AG20443 (cell line): Measurements from ENCODE around the gene CHD9.
"Not testable (repeated sequence)": the region's sequence is repeated elsewhere in the genome, so short reads cannot be mapped to it uniquely, and the experiment has no call there.

Source experiments
- DNase-seq: peaks from one replicate; pipeline ENCODE4 v3.0.0; 2012; ENCODE audit warnings: low spot score, mixed read lengths

CHD9 gene

DNA sequence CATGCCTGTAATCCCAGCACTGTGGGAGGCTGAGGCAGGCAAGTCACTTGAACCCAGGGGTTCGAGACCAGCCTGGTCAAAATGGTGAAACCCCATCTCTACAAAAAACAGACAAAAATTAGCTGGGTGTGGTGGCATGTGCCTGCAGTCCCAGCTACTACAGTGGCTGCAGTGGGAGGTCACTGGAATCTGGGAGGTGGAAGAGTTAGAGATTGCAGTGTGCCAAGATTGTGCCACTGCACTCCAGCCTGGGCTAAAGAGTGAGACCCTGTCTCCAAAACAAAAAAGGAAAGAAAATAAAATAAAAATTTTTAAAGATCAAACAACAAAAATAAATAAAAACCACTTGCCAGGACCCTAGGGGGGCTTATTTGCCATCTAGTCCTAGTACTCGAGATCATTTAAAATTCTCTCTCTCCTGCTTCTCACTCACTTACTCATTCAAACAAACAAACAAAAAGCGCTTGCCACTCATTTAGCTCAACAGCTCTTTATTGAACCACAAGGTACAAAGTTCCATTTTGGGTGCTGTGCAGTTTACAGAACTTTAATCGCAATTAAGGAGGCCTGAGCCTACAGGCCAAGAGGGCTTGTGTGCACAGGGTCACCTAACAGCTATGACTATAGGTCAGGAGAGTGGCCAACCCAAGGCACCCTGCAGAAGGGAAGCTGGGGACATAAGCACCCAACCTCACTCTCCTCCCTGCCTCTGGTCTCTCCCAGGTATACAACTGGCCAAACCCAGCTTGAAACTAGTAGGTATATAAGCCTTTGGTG, 6.5 kb upstream of the CHD9 start:
- DNase-seq: no peak

DNA sequence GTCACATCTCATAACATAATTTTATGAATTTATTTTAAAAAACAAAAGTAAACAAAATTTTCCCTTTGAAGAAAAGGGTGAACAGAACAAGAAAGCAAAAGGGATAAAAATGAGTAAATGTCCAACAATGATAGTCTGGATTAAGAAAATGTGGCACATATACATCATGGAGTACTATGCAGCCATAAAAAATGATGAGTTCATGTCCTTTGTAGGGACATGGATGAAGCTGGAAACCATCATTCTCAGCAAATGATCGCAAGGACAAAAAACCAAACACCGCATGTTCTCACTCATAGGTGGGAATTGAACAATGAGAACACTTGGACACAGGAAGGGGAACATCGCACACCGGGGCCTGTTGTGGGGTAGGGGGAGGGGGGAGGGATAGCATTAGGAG, 3.5 kb upstream of the CHD9 start:
- not testable (repeated sequence) for DNase-seq

DNA sequence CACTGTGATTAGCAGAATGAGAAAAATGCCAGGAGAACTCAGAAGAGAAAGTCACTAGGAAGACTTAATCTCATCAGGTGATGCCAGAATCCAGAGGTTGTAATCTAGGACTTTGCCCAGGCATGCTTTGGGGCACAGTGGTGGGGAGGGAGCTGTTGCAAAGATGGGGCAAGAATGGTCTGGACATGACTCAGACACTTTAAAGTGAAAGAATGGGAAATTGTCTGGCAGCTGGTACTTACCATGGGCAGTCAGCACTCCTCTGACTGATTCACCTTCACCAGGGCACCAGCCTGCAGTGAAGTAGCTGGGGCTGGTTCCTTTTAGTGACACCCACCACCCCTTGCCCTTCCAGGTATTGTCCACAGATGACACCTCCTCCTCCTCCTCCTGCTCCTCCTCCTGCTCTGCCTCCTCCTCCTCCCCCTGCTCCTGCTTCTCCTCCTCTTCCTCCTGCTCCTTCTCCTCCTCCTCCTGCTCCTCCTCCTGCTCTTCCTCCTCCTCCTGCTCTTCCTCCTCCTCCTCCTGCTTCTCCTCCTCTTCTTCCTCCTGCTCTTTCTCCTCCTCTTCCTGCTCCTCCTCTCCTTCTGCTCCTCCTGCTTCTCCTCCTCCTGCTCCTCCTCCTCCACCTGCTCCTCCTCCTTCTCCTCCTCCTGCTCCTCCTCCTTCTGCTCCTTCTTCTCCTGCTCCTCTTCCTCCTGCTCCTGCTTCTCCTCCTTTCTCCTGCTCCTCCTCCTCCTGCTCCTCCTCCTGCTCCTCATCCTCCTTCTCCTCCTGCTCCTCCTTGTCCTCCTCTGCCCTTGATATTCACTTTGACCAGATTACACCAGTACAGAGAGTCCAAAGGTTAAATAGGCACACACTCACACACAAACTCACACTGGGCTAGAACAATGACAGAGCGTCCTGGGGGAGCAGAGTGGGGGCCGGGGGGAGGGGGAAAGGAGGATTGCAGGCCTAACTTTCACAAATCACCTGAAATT, 2.0 kb upstream of the CHD9 start, which contains the start of gene CHD9NB:
TSS of gene CHD9NB (minus strand) at position 379 of the 983 bp plus-strand sequence. CDS start 8,739 bp downstream, outside the sequence.
- DNase-seq: peak; percentile 87

DNA sequence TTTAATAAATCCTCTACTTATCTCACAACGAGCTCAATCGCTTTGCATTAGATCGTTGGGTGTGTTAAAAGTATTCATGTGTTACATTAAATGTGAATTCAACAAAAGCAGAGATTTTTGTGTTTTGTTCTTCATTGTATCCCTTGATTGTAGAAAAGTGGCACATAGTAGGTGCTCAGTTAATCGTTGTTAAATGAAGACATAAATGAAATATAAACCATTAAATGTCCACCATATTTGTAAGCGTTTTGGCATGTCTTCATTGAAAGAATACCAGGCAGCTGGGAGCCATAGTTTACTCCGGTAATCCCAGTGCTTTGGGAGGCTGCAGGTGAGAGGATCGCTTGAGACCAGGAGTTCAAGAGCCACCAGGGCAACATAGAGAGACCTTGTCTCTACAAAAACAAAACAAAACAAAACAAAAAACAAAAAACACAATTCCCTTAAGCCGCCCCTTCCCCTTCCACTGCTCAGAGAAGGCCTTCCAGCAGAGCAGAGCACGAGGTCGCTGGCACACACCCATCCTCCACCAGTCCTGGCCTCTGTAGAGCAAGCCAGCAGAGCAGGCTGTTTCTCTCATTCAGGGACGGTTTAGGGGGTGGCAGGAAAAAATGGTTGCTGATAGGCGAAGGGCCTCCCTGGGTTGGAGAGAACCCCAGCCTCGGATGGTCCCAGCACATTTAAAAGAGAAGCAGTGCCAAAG, 673 bp upstream of the CHD9 start:
- peak; percentile 37 for DNase-seq

DNA sequence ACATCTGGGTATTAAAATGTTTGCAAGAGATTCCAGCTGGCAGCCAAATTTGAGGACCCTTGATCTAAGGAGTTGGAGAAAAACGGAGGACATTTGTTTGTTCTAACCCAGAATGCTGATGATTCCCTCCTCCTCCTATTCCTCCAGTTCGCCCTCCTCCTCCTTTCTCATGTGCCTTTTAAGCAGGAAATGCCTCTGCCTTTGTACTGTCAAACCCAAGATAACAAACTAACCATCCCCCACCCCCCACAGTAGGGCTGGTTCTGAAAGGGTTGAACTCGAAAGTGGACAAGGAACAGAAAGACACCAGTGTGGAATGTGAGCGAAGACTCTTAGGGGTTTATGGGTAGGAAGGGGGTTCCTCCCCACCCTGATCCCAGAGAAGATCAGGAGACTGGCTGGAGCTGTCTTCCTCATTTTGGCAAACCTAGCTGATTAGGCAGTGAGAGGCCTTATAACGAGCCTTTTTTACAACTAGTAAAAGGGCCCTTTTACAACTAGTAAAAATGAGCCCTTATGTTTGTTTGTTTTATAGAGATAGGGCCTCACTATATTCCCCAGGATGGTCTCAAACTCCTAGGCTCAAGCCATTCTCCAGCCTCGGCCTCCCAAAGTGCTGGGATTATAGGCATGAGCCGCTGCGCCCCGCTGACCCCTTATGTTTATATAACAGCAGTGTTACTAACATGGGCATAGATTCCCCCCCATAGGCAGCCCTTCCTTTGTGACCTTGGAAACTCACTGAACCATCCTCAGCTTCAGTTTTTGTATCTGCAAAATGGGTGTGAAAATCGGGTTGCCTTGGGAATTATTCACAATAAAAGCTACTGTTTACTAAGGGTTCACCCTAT, 975 bp downstream of the CHD9 start:
- DNase-seq: peak; percentile 41

DNA sequence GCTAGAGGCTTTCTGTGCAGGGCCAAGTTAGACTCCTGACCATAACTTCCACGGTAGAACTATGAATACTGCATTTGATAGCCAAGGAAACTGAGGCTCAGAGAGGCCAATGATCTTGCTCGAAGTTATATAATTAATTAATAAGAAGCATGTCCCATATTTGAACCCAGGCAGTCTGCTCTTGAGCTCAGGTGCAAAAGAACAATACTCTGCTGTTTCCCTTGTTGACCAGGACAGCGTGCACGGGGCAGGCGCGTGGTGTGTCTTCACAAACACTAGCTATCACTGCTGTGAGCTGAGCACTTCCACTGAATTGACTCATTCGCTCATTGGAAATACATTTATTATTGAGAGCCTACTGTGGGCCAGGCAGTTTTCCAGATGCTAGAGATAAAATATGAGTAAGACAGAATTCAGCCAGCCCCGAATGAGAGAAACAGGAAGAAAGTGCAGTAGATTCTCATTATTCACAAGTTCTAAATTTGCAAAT, 1.6 kb downstream of the CHD9 start:
- no peak for DNase-seq

DNA sequence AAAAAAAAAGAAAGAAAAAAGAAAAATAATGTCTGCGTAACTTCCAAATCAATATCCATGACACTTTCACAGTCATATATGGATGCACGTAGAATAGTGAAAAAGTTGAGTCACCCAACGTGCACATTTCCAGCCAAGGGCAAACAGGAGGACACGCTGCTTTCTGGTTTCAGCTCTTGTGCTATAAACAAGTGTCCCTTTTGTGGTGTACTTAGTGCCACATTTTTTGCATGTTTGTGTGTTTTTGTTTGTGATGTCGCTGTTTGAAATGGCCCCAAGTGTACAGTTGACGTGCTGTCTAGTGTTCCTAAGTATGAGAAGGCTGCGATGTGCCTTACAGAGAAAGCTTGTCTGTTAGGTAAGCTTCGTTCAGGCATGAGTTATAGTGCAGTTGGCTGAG, 2.9 kb downstream of the CHD9 start:
- no peak for DNase-seq

DNA sequence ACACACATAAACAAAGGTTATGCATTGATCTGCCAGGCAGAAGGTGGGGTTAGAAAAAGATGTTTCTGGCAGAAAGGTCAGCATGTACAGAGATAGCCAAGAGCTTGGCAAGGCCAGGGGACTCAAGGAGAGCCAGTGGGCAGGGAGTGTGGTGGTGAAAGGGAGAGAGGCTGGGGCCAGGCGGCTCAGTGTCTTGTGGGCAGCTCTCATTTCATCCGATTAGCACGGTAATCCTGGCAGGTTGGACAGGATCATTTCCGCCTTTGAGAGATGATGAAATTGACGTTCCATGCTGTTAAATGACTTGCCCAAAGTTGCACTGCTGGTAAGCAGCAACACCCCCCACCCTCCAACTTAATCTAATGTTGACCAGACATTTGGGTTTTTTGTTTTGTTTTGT, 3.6 kb downstream of the CHD9 start:
- no peak for DNase-seq

DNA sequence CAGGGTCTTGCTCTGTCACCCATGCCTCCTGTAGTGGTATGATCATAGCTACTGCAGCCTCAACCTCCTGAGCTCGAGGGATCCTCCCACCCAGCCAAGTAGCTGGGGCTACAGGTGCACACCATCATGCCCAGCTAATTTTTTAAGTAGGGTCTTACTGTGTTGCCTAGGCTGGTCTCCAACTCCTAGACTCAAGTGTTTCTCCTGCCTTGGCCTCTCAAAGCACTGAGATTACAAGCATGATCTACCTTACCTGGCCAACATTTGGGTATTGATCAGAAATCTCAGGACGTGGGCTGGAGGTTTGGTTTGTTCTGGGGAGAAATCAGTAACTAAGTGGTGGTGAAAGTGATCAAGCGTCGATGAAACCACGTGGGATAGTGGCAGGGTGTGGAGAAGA, 4.1 kb downstream of the CHD9 start:
- no peak for DNase-seq

DNA sequence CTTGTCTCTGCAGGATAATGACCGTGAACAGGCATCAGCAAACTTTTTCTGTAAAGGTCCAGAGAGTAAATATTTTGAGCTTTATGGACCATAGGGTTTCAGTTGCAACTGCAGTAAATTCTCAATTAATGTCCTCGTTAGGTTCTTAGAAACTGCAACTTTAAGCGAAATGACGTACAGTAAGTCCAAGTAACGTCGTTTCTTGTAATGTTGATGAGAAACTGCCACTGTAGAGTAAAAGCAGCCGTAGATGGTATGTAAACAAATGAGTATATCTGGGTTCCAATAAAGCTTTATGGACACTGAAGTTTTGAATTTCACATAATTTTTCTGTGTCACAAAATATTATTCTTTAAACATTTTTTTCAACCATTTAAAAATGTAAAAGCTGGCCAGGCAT, 4.9 kb downstream of the CHD9 start:
- no peak for DNase-seq

DNA sequence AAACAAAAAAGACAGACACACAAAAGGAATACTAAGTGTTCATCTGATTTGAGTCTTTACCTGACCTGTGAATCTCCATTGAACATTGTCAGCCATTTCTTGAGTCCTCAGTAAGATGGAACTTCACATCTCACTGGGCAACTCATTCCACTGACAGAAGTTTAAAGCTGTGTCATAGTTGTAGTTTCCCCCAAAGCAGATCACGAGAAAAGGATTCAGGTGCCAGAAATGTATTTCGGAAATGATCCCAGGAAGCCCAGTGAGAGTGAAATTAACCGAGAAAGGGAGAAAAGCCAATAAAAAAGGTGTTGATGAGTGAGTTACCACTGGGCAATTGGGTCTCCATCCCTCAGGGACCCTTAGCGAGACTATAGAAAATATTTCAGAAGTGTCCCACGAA, 6.5 kb downstream of the CHD9 start:
- DNase-seq: no peak

DNA sequence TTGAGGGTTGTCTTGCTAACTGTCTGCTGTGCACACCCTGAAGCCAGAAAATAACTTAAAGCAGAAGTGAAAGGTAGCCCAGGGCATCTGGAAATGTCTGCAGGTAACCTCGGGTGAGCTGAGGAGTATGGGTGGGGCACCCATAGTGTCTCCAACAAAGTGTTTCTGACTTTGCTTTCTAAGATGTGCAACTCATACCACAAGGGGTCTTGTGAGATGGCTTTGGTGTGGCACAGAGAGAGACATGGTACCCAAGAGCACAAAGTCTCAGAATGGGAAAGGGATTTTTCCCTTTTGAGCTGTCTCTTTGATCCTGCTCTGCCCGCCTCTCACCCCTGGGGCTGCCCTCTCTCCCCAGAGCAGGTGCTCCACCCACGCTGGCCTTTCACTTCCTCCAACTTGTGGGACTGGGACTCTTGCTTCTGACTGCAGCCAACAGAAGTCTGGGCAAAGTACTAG, 6.9 kb downstream of the CHD9 start:
- DNase-seq: no peak

DNA sequence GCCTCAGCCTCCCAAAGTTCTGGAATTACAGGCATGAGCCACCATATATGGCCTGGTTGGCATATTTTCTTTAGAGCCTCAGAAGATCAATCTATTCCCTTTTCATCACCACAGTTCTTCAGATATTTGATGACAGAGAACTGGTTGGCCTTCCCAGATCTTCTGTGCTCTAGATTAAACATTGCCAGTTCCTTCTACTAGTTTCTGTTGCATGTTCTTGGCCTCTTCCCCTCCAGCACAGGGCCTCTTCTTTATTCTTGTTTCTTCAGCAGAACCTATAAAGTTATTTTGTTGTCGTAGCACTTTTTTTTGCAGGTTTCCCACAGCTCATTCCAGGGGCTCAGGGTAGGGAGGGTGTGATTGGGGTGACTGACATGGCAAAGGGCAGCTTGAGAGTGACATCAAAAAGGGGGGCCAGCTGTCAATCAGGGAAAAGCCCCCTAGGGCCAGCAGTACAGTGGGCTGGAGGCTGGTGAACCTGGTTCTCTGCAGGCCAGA, 9.3 kb downstream of the CHD9 start:
- DNase-seq: no peak

DNA sequence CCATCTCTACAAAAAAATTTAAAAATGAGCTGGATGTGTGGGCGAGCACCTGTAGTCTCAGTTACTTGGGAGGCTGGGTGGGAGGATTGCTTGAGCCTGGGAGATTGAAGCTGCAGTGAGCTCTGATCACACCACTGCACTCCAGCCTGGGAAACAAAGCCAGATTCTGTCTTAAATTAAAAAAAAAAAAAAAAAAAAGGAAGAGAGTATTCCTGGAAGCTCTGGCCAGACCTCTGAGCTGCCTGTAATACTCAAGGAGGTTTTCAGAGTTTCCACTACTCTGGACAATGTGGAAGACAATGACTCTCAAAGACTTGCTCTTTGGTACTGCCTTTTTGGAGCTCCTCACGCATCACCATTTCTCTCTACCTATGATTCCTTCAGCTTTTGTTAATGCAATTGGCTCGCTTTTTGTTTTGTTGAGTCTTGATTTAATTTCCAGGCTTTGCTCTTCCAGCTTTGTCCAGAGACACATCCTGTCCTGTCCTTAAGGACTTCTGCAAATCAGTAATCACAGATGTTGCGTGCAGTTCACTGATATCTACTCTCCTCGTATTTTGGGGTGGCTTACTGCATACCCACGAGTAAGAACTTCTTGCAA, 10.8 kb downstream of the CHD9 start:
- DNase-seq: no peak

DNA sequence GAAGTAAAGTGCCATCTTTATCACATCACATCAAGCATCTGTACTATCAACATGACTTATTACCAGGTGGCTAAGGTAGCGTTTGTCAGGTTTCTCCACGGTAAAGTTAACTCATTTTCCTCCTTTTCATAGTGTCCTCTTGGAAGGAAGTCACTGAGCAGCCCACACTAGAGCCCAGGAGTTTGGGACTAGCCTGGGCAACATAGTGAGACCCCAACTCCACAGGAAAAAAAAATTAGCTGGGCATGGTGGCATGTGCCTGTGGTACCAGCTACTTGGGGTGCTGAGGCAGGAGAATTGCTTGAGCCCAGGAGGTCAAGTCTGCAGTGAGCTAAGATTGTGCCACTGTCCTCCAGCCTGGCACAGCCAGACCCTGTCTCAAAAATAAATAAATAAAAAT, 12.9 kb downstream of the CHD9 start:
- DNase-seq: no peak

DNA sequence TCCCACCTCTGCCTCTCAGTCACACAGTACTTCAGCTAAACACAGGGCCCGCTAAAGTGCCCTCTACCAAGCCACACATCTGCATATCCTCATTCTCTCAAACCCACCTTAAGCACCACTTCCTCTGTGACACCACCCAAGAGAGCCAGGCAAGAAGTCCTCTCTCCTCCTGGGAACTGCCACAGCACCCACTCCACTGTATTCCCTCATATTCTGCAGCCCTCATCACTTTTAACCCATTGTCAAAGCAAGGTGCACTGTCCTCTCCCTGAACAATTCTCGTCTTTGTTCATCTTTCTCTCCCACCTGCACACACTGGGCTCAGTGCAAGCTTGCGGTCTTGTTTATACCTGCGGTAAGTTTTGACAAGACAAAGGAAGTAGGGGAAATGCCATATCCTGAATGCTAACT, 13.6 kb downstream of the CHD9 start:
- no peak for DNase-seq

DNA sequence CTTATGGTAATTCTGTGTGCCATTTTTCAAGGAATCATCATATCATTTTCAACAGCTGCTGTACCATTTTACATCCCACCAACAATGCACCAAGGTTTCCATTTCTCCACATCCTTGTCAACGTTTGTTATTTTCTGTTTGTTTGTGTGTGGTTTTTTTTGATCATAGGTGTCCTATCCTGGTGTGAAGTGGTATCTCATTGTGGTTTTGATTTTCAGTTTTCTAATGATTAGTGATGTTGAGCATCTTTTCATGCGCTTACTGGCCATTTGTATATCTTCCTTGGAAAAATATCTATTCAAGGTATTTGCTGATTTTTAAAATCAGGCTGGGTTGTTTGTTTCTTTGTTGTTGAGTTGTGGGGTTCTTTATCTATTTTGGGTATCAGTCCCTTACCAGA, 15.0 kb downstream of the CHD9 start:
- no peak for DNase-seq

DNA sequence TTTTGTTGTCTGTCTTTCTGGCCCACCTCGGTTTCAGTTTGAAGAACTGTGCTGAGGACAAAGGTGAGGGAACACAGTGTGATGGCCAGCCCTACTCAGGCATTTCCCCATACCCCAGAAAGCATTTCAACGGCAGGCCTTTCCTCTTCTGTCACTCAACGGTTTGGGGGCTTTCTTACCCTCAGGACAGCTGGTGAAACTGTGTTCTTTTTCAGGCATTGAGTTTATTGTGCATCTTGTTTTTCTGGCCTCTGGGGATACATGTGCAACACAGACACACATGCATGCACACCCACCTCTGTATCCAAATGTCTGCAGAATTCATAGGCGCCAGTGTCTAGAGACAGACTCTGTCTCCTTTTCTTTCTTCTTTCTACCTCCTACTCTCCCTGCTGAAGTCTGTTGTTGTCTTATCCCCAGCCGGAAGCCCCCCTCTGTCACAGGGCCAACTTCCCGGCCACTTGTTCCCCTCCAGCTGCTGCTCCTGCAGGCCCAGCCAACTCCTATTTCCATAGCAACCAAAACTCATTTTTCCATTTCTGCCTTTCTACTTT, 17.0 kb downstream of the CHD9 start:
- no peak for DNase-seq

DNA sequence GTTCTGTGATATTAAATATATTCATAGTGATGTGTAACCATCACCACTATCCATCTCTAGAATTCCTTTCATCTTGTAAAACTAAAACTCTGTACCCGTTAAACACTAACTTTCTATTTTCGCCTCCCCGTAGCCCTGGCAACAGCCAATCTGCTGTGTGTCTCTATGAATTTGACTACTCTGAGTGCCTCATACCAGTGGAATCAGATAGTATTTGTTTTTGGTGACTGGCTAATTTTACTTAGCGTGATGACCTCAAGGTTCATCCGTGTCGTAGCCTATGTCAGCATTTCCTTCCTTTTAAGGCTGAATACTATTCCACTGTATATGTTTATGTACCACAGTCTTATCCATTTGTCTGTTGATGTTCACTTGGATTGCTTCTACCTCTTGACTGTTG, 18.2 kb downstream of the CHD9 start:
- no peak for DNase-seq

DNA sequence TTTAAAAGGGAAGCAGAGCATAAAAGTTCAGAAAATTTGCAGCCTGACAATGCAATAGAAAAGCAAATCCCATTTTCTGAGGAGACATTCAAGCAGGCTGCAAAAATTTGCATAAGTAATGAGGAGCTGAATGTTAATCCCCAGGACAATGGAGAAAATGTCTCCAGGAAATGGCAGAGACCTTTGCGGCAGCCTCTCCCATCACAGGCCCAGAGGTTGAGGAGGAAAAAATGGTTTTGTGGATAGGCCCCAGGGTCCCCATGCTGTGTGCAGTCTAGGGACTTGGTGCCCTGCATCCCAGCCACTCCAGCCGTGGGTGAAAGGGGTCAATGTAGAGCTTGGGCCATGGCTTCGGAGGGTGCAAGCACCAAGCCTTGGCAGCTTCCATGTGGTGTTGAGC, 19.5 kb downstream of the CHD9 start:
- DNase-seq: not testable (repeated sequence)
